HG03060 (cell line): Measurements from ENCODE around the gene SLC45A1.

Experiments
- ATAC-seq: cut with Tn5 transposase; IDR thresholded peaks from one replicate; pipeline ENCODE4 v1.9.1; 2021; ENCODE audit warnings: low read depth, moderate number of reproducible peaks; ENCODE audit not compliant: unreplicated experiment

Gene SLC45A1

DNA sequence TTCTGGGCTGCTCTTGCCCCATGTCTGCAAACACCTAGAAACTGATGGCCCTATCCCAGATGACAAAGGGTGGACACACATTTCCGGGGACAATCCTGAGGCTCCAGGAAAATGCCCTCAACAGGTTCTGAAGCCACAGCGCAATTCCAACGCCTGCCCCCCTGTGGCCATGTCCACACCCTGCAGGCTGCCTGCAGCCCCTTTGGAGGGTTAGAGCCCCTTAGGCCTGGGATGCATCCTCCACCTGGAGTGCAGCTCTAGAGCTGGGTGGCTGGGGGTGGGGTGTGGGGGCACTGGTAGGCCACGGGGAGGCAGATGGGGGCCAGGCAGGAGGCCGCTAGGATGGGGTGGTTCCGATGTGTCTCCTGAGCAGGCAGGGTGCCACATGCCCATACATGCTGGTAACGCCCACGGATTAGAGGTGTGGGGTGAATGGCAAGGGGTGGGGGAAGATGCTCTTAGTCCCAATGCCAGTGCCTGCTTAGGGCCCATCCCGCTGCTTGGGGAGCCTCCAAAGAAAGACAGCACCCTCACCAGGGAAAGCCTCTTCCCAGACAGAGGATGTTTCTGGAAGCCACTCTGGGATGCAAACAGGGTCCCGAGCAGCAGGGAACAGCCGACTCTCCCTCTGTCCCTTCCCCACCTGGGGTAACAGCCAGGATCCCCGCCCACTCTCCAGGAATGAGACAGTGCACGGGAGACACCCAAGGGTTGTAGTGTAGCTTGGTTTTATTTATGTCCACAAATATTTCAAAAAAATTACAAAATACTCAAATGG, 34.0 kb downstream of the SLC45A1 start:
- no peak for ATAC-seq

DNA sequence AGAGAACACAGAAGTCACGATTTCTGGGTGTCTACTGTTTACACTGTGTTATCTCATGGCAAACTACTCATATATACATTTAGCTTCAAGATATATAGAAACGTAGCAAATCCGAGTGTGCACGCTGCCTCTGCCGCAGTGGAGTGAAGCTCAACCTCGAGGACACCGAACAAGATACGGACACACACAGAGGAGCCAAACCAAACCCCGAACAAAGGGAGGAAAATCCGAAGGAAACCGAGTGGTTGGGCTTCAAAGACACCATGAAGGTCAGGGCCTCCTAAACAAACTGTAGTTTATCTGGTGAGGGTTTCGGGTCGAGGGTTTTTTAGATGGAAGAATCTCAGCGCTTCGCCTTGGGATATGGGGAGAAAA, 34.5 kb downstream of the SLC45A1 start:
- ATAC-seq = no peak

DNA sequence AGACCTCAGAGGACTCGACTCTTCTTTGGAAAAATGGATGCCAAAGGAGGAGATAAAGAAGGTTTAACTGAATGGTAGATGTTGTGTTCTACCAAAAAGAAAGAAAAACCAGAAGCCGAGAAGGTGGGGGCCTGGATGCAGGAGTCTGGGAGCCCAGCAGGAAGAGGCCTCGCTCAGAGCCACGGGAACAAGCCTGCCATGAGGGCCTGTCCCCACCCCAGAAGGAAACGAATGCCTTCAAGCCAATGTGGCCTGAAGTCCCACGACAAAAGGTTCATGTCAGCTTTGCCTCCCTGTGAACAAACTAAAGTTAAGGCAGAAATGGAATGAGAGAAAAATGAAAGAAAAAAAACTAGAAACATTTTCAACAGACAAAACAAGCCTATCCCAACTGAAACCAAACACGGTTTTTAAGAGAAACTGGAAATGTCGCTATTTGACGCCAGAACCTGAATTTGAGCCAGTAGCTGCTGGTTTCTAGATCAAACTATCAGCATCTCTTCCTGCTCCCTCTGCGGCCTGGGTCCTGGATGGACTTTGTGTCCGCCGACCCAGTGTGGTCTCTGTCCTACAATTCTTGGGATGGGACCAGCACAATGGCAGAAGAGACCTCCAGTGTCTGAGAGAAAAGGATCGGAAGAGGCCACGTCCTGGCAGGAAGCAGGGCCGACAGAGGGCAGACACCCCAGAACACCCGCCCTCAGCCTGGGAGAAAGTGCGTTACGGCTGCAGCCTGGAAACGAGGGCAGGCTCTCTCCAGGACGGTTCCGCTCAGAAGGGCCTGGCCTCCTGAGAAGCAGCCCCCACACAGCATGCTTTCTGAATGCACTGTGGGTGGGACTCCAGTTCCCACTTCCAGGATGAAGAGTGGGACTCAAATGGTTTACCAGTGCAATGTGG, 35.2 kb downstream of the SLC45A1 start:
- ATAC-seq = no peak

DNA sequence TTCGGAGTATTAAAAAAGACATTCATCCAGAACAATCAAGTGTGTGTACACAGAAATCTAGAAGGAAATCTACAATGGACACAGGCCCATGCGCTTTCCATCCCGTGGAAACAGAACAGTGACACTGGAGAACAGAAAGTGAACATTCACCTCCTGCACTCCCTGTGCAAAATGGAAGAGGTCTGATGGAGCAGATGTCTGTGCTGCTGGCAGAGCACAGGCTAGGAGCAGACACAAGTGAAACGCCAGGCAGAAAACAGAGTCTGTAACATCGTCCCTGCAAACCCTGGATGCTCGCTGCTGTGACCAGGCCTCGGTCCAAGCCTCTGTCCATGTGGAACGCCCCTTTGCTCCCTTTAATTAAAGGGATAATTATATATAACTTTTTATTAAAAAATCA, 36.1 kb downstream of the SLC45A1 start:
- no peak for ATAC-seq

DNA sequence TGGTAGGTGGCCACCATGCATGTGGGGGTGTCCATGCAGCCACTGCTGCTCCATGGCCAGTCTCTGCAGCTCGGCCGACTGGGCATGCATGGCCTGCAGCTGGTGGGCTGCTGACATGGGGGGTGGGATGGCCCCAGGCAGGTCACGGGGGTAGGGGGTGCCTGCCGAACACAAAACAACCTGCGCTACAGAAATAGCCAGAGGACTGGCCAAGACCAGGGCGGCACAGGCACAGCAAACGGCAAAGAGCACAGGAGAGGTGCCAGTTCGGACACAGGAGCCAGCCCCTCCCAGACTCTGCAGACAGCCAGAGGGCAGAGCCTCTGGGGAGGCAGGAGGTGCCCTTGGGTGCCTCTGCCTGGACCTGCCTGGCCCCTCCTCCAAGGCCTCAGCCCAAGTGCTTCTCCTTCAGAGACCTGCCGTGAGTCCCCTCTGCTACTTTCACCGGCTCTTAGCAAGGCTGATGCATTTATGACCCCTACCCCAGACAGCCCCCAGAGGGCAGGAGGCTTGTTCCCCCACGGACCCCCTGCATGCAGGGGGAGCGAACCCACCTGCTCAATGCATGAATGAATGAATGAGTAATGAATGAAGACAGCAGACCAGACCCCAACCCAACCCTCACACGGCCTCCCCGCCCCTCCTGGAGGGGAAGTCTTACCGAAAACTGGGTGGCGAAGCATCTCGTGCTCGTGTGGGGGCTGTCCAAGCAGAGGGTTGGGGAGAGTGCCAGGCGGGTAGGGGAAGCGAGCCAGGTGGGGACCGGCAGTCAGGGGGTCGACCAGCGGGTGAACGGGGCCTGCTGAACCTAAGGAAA, 37.7 kb downstream of the SLC45A1 start:
- no peak for ATAC-seq

DNA sequence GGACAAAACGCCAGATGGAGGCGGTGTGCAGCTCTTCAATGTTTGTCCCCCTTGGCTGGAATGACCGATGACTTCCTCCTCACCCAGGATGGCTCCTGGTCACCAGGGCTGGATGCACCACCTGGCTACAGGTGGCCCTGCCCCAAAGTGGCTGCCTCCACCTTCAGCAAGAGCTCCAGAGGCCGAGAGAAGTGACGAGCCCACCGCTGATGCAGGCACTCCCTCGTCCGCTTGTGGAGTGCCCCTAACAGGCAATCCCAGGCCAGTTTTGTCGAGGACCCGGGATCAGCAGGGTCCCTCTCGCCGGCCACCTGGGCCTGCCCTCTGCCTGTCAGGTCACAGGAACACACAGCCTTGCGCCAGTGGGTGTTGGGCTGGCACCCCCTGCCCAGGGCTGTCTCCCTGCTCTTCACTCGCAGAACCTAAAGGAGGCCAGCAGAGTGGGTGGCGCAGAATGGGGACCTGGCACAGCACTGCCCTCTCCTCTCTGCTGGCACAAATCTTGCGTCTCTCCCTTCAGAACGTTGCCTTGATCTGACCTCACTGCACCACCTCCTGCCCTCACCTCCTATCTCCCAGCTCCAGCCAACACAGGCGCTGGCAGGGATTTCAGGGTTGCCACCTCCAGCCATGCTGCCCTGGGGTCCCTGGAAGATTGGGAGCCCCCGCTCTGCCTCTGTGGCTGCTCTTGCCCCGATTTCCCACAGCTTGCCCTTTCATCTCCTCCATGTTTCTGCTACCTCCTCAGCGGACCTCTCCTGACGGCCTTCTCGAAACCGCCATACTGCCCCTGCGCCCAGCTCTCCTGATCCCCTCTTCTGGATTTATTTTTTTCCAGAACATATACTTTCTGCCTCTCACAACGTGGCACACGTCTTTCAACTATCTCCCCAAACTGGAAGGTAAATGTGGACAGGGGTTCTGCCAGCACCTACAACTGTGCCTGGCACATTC, 38.6 kb downstream of the SLC45A1 start:
- ATAC-seq = no peak

DNA sequence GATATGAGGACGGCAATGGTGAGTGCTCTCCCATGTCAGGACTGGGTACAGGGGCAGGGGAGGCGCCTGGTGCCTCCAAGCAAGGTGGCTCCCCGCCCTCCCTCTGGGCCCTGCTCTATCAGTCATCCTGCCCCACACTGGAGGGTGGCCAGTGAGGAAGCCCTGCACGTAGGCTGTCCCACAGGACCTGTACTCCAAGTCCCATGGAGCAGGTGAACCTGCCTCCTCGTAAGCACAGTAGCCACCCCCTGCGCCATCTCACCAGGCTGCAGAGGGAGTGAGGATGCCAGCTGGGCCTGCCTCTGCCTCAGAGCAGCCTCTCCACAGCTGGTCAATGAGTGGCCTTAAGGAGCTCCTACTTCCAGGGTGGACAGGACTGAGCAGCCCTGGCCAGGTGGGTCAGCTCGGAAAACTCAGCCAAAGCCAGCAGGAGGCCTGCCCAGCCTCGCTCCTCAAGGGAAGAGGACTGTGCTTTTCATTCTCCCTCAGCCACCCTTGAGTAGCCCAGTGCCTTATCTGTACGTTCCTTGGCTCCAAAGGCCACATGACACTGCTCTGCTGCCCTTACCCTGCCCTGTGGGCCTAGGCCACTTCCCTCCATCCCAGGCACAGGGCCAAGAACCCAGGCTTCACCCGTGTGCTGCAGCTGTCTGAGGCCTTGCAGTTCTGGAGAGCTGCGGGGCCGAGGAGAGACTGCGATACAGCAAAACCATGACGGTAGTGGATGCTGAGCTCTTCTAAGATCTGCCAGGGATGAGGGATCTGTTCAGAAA, 39.6 kb downstream of the SLC45A1 start:
- ATAC-seq = no peak

DNA sequence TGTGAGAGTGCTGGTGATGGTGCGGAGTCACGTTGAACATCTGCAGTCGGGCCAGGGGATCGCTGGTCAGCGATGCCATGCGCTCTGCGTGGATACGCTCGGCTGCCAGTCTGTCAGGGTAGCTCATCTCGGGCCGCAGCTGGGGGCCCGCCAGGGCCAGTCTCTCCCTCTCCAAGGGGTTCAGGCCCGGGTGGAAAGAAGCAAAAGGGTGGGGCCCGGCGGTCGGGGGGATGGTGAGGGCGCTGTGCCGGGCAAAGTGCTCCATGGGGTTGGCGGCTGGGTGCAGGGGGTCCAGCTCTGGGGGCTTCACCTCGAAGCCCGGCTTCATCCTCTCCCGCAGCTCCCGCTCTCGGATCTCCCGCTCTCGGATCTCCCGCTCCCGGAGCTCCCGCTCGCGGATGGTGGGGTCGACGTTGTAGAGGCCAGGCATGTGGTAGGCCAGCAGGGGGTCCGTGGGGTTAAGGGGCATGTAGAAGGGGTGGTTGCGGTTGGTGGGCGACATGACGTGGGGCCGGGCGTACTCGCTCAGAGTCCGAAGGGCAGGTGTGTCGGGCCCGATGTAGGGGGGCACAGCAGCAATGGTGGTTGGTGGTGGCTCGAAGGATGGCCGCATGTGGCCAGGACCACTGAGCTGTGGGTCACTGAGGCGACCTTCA, 40.5 kb downstream of the SLC45A1 start:
- ATAC-seq = no peak

DNA sequence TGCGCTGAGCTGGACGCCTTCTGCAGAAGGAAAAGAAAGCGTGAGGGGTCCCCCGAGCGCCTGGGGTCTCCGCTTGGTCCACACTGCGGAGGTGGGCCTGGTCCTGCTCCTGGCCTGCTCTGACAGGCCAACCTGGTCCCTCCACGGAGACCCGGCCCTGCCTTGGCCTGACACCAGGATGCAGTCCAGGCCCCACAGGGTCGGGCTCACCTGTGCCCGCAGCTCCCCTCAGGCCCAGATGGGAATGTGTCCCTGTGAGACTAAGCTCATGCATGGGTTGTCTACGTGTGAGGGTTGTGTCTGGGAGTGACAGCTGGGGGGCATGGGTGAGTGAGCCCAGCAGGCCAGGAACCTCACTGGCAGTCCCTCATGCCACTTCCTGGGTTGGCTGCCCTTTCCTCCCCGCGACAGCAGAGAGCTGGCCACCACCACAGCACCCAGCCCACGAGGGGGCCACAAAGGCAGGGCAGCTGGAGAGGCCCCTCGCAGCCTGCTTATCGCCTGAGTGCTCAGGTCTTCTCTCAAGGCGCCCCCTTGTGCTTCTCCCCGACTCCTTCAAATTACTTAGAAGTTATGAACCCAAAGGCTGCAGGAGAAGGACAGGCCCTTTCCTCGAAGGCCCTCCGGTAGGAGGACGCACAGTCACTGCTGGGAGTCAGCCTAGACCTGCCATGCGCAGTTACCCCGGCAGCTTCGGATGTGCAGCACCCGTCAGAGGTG, 41.1 kb downstream of the SLC45A1 start:
- ATAC-seq = no peak

DNA sequence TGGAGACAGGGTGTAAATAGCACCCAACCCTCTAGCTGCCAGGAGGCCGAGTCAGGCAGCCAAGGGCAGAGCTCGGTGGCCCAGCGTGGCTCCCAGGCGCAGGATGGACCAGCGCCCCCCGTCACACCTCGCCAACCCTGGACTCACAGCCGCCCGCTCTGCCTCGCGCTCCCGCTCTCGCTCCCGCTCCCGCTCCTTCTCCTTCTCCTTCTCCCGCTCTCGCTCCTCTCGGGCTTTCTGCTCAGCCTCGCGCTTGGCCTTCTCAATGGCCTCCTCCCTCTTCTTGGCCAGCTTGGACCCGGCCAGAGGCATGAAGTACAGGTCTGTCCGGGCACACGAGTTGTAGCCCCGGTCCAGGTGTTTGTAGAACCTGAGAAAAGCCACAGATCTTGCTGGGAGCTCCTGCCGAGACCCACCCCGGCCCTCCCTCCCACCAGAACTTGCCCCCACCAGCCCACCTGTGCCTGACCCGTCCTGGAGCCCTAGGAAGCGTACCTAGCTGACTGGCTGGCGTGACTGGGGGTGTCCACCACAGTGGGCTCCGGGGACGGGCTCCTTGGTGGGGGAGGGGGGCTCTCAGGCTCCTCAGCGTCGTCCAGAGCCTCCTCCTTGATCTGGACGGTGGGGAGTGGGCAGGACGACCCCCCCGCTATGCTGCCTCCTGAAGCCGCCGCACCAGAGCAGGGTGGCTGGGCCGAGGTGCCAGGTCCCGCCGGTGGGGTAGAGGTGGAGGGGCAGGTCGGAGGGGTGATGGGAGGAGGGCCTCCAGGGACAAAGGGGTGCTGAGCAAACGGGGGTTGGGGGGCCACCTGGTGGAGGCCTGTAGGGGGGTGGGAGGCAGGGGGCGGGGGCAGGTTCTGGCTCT, 41.9 kb downstream of the SLC45A1 start:
- no peak for ATAC-seq

DNA sequence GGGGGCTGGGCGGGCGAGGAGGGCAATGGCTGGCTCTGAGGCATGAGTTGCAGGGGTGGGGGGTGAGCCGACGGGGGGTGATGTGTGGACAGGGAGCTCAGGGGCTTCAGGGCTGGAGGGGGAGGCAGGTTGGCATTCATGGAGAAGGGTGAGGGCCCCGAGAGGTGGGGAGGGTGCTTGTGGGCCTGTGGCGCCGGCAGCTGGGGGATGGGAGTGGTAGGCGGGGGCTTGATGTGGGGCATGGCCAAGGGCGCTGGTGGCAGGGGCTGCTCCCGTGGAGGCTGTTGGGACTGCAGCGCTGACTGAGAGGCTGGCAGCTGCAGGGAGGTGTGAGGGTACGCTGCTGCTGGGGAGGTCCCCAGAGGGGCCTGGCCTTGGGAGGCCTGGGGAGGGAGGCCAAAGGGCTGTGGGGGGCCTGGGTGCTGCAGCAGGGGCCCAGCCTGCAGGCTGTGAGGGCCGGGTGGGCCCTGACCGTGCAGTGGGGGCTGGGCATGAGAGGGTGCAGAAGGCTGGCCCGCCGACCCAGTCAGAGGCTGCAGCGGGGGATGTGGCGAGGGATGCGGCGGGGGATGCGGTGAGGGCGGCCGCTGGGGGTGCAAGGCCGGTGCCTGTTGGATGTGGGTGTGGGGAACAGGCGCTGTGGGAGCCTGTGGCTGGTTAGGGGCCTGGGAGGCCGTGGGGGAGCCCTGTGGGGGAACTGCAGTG, 42.7 kb downstream of the SLC45A1 start:
- no peak for ATAC-seq

DNA sequence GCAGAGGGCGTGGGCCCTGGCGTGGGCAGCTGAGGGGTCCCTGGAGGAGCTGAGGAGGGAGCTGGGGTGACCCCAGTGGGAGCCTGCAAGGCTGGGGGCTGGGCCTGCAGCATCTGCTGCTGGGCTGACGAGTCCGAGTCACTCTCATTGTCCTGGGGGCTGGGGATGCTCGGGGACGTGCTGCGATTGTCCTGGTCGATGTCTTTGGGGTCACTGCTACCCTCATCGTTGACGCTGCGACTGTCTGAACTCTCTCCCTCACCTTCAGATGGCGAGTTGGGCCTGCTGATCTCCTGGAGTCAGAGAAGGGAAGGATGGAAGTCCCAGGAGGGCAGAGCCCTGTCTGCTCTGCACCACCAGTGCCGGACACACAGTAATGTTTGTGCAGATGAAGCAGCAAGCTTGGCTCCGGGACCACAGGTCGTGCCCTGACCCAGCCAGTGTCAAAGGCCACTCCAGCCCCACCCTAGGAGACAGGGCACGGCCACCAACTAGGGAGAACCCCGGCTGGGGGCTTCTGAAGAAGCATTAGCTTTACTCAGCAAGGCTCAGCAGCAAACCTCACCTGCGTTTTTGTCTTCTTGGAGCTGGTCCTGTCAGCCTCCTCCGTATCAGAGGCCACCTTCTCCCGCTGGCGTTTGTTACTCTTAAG, 43.4 kb downstream of the SLC45A1 start:
- ATAC-seq = no peak

DNA sequence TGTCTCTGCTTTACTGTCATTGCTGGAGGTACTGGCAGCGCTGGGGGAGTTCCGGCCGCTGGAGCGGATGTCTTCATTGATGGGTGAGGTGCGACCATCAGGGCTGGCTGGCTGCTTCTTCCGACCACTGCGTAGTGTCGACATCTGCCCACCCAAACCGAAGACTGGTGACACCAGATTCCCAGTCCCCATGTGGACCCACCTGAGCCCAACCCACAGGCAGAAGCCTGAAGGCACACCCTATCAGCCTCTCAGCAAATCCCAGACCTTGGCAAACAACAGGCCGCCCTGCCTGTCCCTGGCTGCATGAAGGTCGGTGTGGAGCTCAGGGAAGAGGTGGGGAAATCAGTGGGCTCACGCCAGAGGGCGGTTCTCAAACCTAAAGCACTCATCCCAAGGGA, 44.8 kb downstream of the SLC45A1 start:
- no peak for ATAC-seq

DNA sequence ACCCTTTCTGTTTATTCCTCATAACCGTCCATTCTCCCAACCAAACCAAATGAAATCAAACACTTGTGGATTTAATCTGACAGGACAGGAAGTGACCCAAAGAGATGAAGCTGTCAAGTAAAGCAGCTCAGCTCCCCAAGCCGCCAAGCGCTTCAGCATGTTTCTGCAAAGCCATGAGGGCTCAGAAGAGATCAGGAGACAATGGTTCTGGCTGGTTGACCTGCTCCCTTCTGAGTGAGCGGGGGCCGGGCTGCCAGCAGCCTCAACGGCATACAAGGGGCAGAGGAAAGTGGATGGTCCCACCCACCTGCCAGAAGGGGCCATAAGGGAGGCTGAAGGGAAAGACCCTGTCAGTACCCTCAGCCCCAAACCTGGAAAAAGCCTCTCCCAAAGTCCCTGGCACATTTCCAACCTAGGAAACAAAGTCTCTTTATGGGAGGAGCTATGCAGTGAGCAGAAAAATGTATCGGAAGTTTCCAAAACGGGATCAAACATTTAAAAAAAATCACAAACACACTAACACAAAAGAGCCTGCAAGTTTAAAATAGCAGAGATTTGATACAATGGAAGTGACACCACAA, 45.4 kb downstream of the SLC45A1 start:
- ATAC-seq = no peak

DNA sequence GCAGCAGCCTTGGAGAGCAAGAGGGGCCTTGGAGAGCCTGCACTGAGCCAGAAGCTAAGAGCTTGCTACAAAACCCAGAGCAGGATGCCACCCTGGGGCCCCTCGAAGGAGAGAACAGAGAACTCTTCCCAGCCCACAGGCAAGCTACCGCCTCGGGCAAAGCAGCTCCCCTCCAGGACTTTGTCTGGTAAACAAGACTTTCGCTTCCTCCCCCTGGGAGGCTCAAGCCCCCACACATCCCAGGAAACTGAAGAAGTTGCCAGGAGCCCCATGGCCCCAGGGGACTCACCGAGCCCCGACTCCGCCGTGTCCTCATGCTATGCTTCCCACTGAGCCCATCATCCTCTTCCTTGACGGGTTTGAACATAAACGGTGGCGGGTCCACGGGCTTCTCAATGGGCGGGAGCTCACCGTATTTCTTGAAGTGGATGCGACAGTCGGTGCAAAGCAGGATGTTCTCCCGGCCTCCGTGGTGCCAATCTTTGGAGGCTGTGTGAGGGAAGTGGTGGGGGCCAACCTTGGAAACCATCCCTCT, 45.9 kb downstream of the SLC45A1 start:
- ATAC-seq = no peak
